K562 (cell line): ENCODE measurements around the gene LPCAT3. TPM values are rescaled to one million over a fixed set of nuclear protein-coding genes. Genes with fewer than 3 reads are reported as not detected.
A peak's percentile ranks its signal among the peaks of the same experiment; 100 is the strongest.

Experiments used
- FOXJ2 ChIP-seq: fragments of 200-800 bp; sonication (Bioruptor generic); IDR thresholded peaks from 2 replicates; pipeline ENCODE4 v1.6.1; 2016; ENCODE audit warnings: missing genetic modification characterization, missing compliant biosample characterization
- FOXP1 ChIP-seq: sonication (generic); formaldehyde crosslinking; IDR thresholded peaks from 2 replicates; pipeline ENCODE4 v1.8.0; 2022; ENCODE audit warnings: mild to moderate bottlenecking, missing genetic modification reagents
- JUN ChIP-seq, 2 experiments: sonication (generic) in 1 of 2; formaldehyde crosslinking in 1 of 2; IDR thresholded peaks; 2 replicates each; pipeline versions ENCODE4 v1.6.1 to v1.8.0; 2012 to 2022; ENCODE audit warnings: borderline replicate concordance in 2 of 2, mild to moderate bottlenecking in 2 of 2, improper control_type of control experiment in 1 of 2, low read depth in 1 of 2, low read length in 1 of 2, missing genetic modification reagents in 1 of 2
- MEF2A ChIP-seq: IDR thresholded peaks from 2 replicates; pipeline ENCODE4 v1.6.1; 2011; ENCODE audit warnings: low read depth, mild to moderate bottlenecking, low read length, moderate library complexity; ENCODE audit not compliant: control insufficient read depth
- NFIX ChIP-seq: fragments of 250-450 bp; sonication (Bioruptor Pico); IDR thresholded peaks from 2 replicates; pipeline ENCODE4 v1.4.0; 2020; ENCODE audit warnings: low read depth, mild to moderate bottlenecking, moderate library complexity
- PCBP2 ChIP-seq: fragments of 200-400 bp; formaldehyde crosslinking; IDR thresholded peaks from 2 replicates; pipeline ENCODE4 v1.6.1; 2018; ENCODE audit warnings: low read length, low read depth, mild to moderate bottlenecking, moderate library complexity; ENCODE audit not compliant: poor library complexity, severe bottlenecking
- POLR2AphosphoS2 ChIP-seq: IDR thresholded peaks from 2 replicates; pipeline ENCODE4 v1.6.1; 2012; ENCODE audit warnings: low read length, improper control_type of control experiment
- POLR2AphosphoS5 ChIP-seq: IDR thresholded peaks from 2 replicates; pipeline ENCODE4 v1.6.1; 2011; ENCODE audit warnings: mild to moderate bottlenecking, low read depth, low read length, moderate library complexity; ENCODE audit not compliant: control insufficient read depth, insufficient read depth
- POLR2G ChIP-seq: fragments of 200-400 bp; formaldehyde crosslinking; IDR thresholded peaks from 2 replicates; pipeline ENCODE4 v1.6.1; 2017; ENCODE audit warnings: low read depth, mild to moderate bottlenecking, antibody characterized with exemption, low read length, moderate library complexity
- RBFOX2 ChIP-seq: fragments of 200-400 bp; formaldehyde crosslinking; IDR thresholded peaks from 2 replicates; pipeline ENCODE4 v1.6.1; 2017; ENCODE audit warnings: low read depth, mild to moderate bottlenecking, low read length, moderate library complexity
- SMARCB1 ChIP-seq: IDR thresholded peaks from 2 replicates; pipeline ENCODE4 v1.6.1; 2011; ENCODE audit warnings: improper control_type of control experiment, low read depth; ENCODE audit not compliant: insufficient read length
- SRSF7 ChIP-seq: fragments of 200-400 bp; formaldehyde crosslinking; optimal IDR thresholded peaks from 2 replicates; pipeline ENCODE3; 2017; ENCODE audit warnings: mild to moderate bottlenecking, low read depth, low read length
- ZBED1 ChIP-seq: IDR thresholded peaks from 2 replicates; pipeline ENCODE4 v1.6.1; 2014
- ZNF140 ChIP-seq: fragments of 250-450 bp; sonication (Bioruptor Pico); IDR thresholded peaks from 2 replicates; pipeline ENCODE4 v1.8.0; 2021; ENCODE audit warnings: moderate library complexity, mild to moderate bottlenecking, inconsistent platforms
- polyA plus RNA-seq, 8 experiments: library from polyadenylated mRNA; depleted of rRNA in 4 of 8; stranded (reverse) in 5 of 8; unstranded in 3 of 8; fragments of >200 nt; fragmentation: Nextera tagmentation in 2 of 8; fragmentation: Illumina TruSeq in 1 of 8; extraction: Ambion mirVana in 2 of 8; extraction: Trizol in 1 of 8; gene quantifications; 2 replicates each; pipeline versions ENCODE4 v1.2.1 to v1.2.3, GENCODE V29; 2011 to 2014; ENCODE audit warnings: inconsistent platforms in 1 of 8, missing spikeins in 1 of 8
- total RNA-seq, 7 experiments: library from RNA; depleted of rRNA in 6 of 7; stranded (reverse); fragments of >200 nt in 6 of 7; fragmentation: Illumina TruSeq in 2 of 7; extraction: Trizol in 2 of 7; gene quantifications; 2 replicates each; pipeline versions ENCODE4 v1.2.1 to v1.2.3, GENCODE V29; 2011 to 2021; ENCODE audit warnings: low replicate concordance in 1 of 7
- TF ChIP-seq, protein P1 (sequence below): fragments of 250-450 bp; sonication (Bioruptor Pico); IDR thresholded peaks from 2 replicates; pipeline ENCODE4 v1.4.0; 2020; ENCODE audit warnings: mild to moderate bottlenecking, moderate library complexity
- TF ChIP-seq, protein P2 (sequence below): fragments of 450-650 bp; formaldehyde crosslinking; IDR thresholded peaks from 2 replicates; pipeline ENCODE4 v1.4.0; 2020; ENCODE audit warnings: mild to moderate bottlenecking, moderate library complexity
- TF ChIP-seq, protein P3 (sequence below), 3 experiments: fragments of 200-800 bp in 1 of 3; sonication (Bioruptor generic) in 1 of 3; sonication (generic) in 1 of 3; formaldehyde crosslinking in 1 of 3; IDR thresholded peaks; 2 replicates each; pipeline versions ENCODE4 v1.6.1 to v1.8.0; 2016 to 2022; ENCODE audit warnings: mild to moderate bottlenecking in 2 of 3, missing compliant biosample characterization in 2 of 3, missing genetic modification characterization in 2 of 3, missing genetic modification reagents in 1 of 3

The LPCAT3 gene
- total and polyA plus RNA-seq, 9 of the 15 experiments (the other 6 are each of a cell fraction or from before 2014, with no cell fraction given) = 4.9 to 52.5 (median 25.3) TPM

DNA sequence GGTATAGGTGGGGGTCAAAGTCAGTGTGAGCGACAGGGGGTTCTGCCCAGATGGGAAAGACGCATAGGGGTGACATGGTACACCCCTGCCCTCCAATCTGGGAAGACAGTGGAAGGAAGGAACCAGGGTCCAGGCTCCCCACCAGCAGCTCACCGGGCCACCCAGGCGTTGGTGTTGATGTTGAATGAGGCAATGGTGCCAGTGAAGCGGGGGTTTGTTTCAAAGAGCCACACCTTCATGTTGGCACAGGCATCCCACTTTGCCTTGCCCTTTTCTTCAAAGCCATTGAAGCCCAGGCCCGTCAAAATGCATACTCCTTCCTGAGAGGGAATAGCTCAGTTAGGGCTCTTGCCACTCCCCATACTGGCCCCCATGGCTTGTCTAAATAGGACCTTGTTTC is 40.1 kb downstream of the LPCAT3 start (continued):
- TF ChIP-seq POLR2AphosphoS5 (0 out of 2 replicates have a peak, but pooled peaks have one; percentile 13), SMARCB1 (no peak), PCBP2 (no peak), POLR2G (0 out of 2 replicates have a peak, but pooled peaks have one; percentile 25), FOXJ2 (no peak), FOXP1 (no peak), POLR2AphosphoS2 (peak; percentile 18; the same call in 1 of the 2 replicates), NFIX (CRISPR knock-in tag) (no peak), MEF2A (no peak), ZBED1 (no peak), JUN (IDR thresholded peaks at IDR 0.05; ENCODE audit: borderline replicate concordance, low read depth, low read length) (no peak), JUN (CRISPR knock-in tag; IDR thresholded peaks at IDR 0.05; ENCODE audit: borderline replicate concordance) (no peak), SRSF7 (no peak), RBFOX2 (0 out of 2 replicates have a peak, but pooled peaks have one; percentile 18), ZNF140 (no peak)
- TF ChIP-seq, protein P1, sequence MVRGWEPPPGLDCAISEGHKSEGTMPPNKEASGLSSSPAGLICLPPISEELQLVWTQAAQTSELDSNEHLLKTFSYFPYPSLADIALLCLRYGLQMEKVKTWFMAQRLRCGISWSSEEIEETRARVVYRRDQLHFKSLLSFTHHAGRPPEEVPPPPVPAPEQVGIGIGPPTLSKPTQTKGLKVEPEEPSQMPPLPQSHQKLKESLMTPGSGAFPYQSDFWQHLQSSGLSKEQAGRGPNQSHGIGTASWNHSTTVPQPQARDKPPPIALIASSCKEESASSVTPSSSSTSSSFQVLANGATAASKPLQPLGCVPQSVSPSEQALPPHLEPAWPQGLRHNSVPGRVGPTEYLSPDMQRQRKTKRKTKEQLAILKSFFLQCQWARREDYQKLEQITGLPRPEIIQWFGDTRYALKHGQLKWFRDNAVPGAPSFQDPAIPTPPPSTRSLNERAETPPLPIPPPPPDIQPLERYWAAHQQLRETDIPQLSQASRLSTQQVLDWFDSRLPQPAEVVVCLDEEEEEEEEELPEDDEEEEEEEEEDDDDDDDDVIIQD (CRISPR knock-in tag) = no peak
- TF ChIP-seq, protein P2, sequence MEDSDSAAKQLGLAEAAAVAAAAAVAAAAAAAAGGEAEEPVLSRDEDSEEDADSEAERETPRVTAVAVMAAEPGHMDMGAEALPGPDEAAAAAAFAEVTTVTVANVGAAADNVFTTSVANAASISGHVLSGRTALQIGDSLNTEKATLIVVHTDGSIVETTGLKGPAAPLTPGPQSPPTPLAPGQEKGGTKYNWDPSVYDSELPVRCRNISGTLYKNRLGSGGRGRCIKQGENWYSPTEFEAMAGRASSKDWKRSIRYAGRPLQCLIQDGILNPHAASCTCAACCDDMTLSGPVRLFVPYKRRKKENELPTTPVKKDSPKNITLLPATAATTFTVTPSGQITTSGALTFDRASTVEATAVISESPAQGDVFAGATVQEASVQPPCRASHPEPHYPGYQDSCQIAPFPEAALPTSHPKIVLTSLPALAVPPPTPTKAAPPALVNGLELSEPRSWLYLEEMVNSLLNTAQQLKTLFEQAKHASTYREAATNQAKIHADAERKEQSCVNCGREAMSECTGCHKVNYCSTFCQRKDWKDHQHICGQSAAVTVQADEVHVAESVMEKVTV (CRISPR knock-in tag) = no peak
- TF ChIP-seq, protein P3, sequence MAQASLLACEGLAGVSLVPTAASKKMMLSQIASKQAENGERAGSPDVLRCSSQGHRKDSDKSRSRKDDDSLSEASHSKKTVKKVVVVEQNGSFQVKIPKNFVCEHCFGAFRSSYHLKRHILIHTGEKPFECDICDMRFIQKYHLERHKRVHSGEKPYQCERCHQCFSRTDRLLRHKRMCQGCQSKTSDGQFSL (CRISPR knock-in tag; IDR thresholded peaks at IDR 0.05) = no peak
- TF ChIP-seq, protein P3 (tag; IDR thresholded peaks at IDR 0.05) = no peak
